ENCODE results near the gene PHF13.

DNA sequence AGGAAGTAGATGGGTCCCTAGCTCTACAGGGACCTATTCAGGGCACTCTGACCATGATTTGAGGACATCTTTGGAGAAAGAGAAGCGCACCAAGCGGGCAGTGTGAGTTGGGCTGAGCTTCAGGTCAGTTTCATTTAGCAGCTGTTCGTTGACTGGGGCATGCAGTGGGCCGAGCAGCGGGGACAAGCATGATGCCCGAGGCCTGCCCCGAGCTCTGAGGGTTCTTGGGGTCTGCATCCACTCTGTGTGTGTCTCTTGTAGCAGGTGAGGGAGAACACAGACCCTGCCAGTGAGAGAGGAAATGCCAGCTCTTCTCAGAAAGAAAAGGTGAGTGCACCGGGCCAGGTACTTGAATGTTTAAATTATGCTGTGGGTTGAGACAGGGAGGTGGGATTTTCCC is 16.5 kb downstream of the PHF13 start:
- TF ChIP-seq EZH2 (IDR thresholded peaks at IDR 0.05) (no peak), POLR2AphosphoS5 (IDR thresholded peaks at IDR 0.05; ENCODE audit: borderline replicate concordance, low read depth, low read length) (no peak)
